ENCODE measurements around the gene KRT9.

DNA sequence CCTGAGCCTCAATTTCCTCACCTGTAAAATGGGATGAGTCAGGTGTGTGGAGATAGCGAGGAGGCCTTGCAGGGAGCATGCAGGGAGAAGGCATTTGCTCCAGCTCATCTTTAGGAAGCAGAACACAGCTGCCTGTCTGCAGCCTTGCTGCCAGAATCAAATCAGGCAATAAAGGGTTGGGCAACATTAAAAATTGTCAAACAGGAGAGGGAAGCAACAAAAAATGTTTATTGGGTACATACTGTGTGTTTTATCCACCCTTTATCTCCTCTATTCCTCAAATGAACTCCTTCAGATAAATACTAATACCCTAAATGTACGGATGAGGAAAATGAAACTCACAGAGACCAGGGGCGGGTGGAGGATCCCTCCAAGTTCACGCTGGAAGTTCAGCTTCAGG is 28.5 kb upstream of the KRT9 start:
- TF ChIP-seq CTCF (IDR thresholded peaks at IDR 0.05) (no peak), POLR2AphosphoS5 (IDR thresholded peaks at IDR 0.05) (no peak)

All from transverse colon (tissue), 4 donors.